Measurements from ENCODE around the gene ELOVL1.
"Not testable (repeated sequence)": the region's sequence is repeated elsewhere in the genome, so short reads cannot be mapped to it uniquely, and the experiment has no call there.

ELOVL1 gene

GRCh38 chr1:43367904-43368645, at the start of gene ELOVL1:
Gene ELOVL1, minus strand, starts transcription at chr1:43368011. Its CDS starts 2,402 bp downstream, at chr1:43365609.
- Histone ChIP-seq H3K27ac (ENCODE audit: low read depth, low read length) (peak within 1 kb of the TSS; percentile 84), H3K9me2 (replicated peaks; ENCODE audit: control insufficient read depth, low read length) (no peaks in the 10 kb centered on the region), H3K4me2 (ENCODE audit: low read length) (peak within 1 kb of the TSS; percentile 92), H3F3A (ENCODE audit: control insufficient read depth, insufficient read depth) (peaks cover 9% of the 10 kb centered on the region), H3K27me3 (ENCODE audit: control insufficient read depth, low read length) (no peaks in the 10 kb centered on the region), H3K79me2 (ENCODE audit: control insufficient read depth, low read length) (peaks cover 39% of the 10 kb centered on the region), H3K4me1 (ENCODE audit: control insufficient read depth, low read length) (peaks cover 20% of the 10 kb centered on the region), H3K4me3 (ENCODE audit: low read length) (peak within 1 kb of the TSS; percentile 85), H4K20me1 (ENCODE audit: control insufficient read depth, insufficient read depth, low read depth, low read length) (no peaks in the 10 kb centered on the region), H3K36me3 (ENCODE audit: control insufficient read depth, low read length) (peaks cover 34% of the 10 kb centered on the region), H3K9me3 (ENCODE audit: control insufficient read depth, insufficient read depth, low read length) (no peaks in the 10 kb centered on the region)
- TF ChIP-seq EZH2phosphoT487 (IDR thresholded peaks at IDR 0.05; ENCODE audit: borderline replicate concordance, low read length) (no peak), CTCF (IDR thresholded peaks at IDR 0.05; ENCODE audit: low read depth, low read length, poor library complexity, severe bottlenecking) (peak; percentile 48)

DNA sequence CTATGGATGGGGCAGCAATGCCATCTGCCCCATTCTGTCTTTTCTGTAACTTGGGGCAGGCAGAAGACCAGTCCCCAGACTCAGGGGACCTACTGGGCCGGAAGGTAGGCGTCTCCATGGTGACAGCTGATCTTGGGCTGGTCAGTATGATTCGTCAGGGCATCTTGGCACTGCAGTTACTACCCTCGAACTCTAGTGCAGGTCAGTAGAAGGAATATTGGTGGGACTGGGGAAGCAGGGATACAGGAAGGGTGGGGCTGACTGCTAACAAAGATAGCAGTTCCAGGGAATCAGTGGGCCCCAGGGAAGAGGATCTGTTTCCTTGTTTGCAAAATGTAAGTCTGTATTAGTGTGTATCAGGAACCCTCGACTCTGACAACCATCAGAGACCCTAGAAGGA, 48.1 kb upstream of the ELOVL1 start:
- TF ChIP-seq EZH2phosphoT487 (IDR thresholded peaks at IDR 0.05; ENCODE audit: borderline replicate concordance, low read length) (no peak), CTCF (IDR thresholded peaks at IDR 0.05; ENCODE audit: low read depth, low read length, poor library complexity, severe bottlenecking) (no peak)
- Histone ChIP-seq H3K9me2 (replicated peaks; ENCODE audit: control insufficient read depth, low read length) (no peaks in the 10 kb centered on the region), H3K27me3 (ENCODE audit: control insufficient read depth, low read length) (no peaks in the 10 kb centered on the region), H4K20me1 (ENCODE audit: control insufficient read depth, insufficient read depth, low read depth, low read length) (no peaks in the 10 kb centered on the region), H3K36me3 (ENCODE audit: control insufficient read depth, low read length) (peaks cover 46% of the 10 kb centered on the region), H3K4me3 (ENCODE audit: low read length) (no peak overlapping the region), H3K4me2 (ENCODE audit: low read length) (no peak overlapping the region), H3K79me2 (ENCODE audit: control insufficient read depth, low read length) (no peaks in the 10 kb centered on the region), H3K9me3 (ENCODE audit: control insufficient read depth, insufficient read depth, low read length) (no peaks in the 10 kb centered on the region), H3F3A (ENCODE audit: control insufficient read depth, insufficient read depth) (no peaks in the 10 kb centered on the region), H3K4me1 (ENCODE audit: control insufficient read depth, low read length) (no peaks in the 10 kb centered on the region), H3K27ac (ENCODE audit: low read depth, low read length) (no peak overlapping the region)

DNA sequence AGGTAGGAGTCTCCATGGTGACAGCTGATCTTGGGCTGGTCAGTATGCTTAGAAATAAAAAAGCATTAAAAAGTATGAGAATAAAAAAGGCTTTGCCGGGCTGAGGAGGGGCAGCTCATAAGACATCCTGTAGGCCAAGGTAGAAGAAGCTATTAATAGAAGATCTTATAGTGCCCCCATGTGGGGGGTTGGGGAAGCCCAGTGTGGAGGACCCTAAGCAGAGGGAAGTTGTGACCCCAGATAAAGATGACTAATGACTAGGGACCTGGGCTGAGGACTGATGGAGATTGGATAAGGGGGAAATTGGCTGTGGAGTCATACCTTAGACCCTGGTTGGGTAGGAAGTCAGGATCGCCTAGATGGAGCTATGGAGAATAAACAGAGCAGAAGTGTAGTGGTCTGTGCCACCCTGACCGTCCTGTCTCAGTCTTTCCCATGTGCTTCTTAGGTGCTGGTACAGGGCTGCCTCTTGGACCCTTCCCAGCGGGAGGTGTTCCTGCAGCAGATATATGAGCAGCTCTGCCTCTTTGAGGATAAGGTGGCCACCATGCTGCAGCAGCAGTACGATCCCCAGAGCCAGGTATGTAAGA, 46.9 kb upstream of the ELOVL1 start:
- H3K36me3 ChIP-seq (ENCODE audit: control insufficient read depth, low read length) = peaks cover 34% of the 10 kb centered on the region
- no peak overlapping the region for H3K4me2 ChIP-seq (ENCODE audit: low read length)
- TF ChIP-seq CTCF (IDR thresholded peaks at IDR 0.05; ENCODE audit: low read depth, low read length, poor library complexity, severe bottlenecking) (peak; percentile 67), EZH2phosphoT487 (IDR thresholded peaks at IDR 0.05; ENCODE audit: borderline replicate concordance, low read length) (no peak)
- no peak overlapping the region for H3K4me3 ChIP-seq (ENCODE audit: low read length)
- no peaks in the 10 kb centered on the region for H3K27me3 ChIP-seq (ENCODE audit: control insufficient read depth, low read length)
- no peaks in the 10 kb centered on the region for H3K9me3 ChIP-seq (ENCODE audit: control insufficient read depth, insufficient read depth, low read length)
- no peaks in the 10 kb centered on the region for H3K9me2 ChIP-seq (replicated peaks; ENCODE audit: control insufficient read depth, low read length)
- no peaks in the 10 kb centered on the region for H3K4me1 ChIP-seq (ENCODE audit: control insufficient read depth, low read length)
- H3F3A ChIP-seq (ENCODE audit: control insufficient read depth, insufficient read depth) = no peaks in the 10 kb centered on the region
- H3K79me2 ChIP-seq (ENCODE audit: control insufficient read depth, low read length) = no peaks in the 10 kb centered on the region
- no peak overlapping the region for H3K27ac ChIP-seq (ENCODE audit: low read depth, low read length)
- H4K20me1 ChIP-seq (ENCODE audit: control insufficient read depth, insufficient read depth, low read depth, low read length) = no peaks in the 10 kb centered on the region

DNA sequence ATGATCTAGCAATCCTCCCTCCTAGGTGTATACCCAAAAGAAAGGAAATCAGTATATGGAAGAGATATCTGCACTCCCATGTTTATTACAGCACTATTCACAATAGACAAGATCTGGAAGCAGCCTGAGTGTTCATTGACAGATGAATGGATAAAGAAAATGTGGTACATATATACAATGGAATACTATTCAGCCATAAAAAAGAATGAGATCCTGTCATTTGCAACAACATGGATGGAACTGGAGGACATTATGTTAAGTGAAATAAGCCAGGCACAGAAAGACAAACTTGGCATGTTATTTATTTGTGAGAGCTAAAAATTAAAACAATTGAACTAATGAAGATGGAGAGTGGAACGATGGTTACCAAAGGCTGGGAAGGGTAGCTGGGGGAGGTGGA, 45.6 kb upstream of the ELOVL1 start:
- not testable (repeated sequence) for H3K79me2 ChIP-seq (ENCODE audit: control insufficient read depth, low read length); H3K4me3 ChIP-seq (ENCODE audit: low read length); H4K20me1 ChIP-seq (ENCODE audit: control insufficient read depth, insufficient read depth, low read depth, low read length); H3K27me3 ChIP-seq (ENCODE audit: control insufficient read depth, low read length); H3K9me2 ChIP-seq (replicated peaks; ENCODE audit: control insufficient read depth, low read length); H3K4me1 ChIP-seq (ENCODE audit: control insufficient read depth, low read length); H3K9me3 ChIP-seq (ENCODE audit: control insufficient read depth, insufficient read depth, low read length); H3F3A ChIP-seq (ENCODE audit: control insufficient read depth, insufficient read depth); H3K27ac ChIP-seq (ENCODE audit: low read depth, low read length); H3K4me2 ChIP-seq (ENCODE audit: low read length)
- H3K36me3 ChIP-seq (ENCODE audit: control insufficient read depth, low read length) = peaks cover 32% of the 10 kb centered on the region
